ENCODE measurements around the gene SNTG2.

The SNTG2 gene

DNA sequence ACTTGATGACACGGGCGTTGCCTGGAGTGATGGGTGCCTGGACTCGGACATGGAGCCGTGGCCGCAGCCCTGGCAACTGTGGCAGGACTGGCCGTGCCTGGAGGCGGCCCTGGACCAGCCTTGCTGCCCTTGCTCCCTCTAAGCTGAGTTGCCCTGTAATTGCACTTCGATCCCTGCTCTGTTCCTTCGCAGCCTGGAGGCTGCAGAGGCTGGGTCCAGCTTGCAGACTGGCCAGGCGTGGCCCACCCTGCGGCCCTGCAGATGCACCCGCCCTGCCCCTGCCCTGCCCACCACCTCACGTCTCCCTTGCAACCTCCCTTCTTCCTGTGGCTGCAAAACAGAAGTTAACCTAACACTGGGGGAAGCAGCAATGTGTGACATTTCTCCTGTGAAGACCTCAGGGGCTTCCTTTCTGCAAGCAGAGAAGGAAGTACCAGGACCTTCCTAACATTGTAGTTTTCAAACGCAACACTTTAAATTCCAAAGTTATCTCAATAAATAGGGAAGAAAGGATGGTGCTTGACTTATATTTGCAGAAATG, 288.0 kb downstream of the SNTG2 start:
- no peak for DNase-seq (ENCODE audit: low read depth)

- DNase-seq (ENCODE audit: low read depth) = no peak
Measured at GRCh38 chr2:1245193-1245592, 294.5 kb downstream of the SNTG2 start.

DNA sequence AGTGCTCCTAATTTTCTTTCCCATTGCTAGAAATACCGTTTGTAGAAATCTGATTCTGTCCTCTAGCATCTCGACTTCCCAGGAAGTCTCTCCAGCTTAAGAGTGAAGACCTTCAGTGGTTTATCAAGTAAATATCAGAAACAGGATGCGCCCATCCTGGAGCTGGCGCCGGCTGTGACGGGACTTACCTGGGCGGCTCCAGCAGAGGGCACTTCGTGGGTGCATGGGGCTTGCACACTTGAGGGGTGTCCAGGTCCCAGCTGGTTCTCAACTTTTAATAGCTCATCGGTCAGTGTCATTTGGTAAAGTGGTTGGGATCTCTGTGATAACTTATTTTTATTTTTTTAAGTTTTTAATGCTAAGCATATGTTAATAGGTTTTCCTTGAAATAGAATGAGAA, 295.6 kb downstream of the SNTG2 start:
- DNase-seq (ENCODE audit: low read depth) = no peak

GRCh38 chr2:1246991-1247390, 296.3 kb downstream of the SNTG2 start:
- no peak for DNase-seq (ENCODE audit: low read depth)

GRCh38 chr2:1248187-1248586, 297.5 kb downstream of the SNTG2 start:
- no peak for DNase-seq (ENCODE audit: low read depth)

DNA sequence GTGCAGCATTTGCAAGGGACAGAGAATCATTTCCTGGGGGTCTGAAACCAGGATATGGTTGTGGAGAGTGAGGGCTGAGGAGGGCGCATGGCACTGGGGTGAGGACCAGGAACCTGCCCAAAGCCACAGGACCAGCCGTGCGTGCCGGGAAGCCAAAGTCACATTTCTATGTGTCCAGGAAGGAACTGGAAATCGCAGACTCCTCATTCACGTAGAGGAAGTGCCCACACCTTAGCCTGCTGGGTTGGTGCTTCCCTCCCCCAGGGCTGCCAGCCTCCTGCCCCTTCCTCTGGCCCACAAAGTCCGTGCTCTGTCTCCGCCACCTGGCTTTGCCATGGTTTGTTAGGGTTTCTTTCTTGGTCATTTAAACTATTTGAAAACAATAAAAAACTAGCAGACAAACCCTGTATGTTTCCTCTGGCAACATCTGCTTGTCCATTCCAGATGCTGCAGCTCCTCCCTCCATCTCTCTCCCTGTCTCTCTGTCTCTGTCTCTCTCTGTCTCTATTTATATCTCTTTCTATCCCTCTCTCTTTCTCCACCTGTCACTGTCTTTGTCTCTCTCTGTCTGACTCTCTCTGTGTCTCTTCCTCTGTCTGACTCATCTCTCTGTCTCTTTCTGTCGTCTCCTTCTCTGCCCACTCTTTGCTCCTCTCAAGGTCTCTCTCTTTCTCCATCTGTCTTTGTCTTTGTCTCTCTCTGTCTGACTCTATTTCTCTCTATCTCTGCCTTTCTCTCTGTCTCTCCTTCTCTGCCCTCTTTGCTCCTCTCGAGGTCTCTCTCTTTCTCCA, 299.4 kb downstream of the SNTG2 start:
- DNase-seq (ENCODE audit: low read depth) = no peak

GRCh38 chr2:1251520-1251919, 300.9 kb downstream of the SNTG2 start:
- no peak for DNase-seq (ENCODE audit: low read depth)

DNA sequence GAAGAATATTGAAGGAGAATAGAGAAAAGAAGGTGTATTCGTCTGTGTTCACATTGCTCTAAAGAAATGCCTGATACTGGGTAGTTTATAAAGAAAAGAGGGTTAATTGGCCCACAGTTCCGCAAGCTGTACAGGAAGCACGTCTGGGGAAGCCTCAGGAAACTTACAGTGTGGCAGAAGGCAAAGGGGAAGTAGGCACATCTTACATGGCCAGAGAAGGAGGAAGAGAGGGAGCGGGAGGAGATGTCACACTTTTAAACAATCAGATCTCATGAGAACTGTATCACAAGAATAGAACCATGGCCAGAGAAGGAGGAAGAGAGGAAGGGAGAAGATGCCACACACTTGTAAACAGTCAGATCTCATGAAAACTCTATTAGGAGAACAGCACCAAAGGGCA, 303.0 kb downstream of the SNTG2 start:
- DNase-seq (ENCODE audit: low read depth) = no peak

DNA sequence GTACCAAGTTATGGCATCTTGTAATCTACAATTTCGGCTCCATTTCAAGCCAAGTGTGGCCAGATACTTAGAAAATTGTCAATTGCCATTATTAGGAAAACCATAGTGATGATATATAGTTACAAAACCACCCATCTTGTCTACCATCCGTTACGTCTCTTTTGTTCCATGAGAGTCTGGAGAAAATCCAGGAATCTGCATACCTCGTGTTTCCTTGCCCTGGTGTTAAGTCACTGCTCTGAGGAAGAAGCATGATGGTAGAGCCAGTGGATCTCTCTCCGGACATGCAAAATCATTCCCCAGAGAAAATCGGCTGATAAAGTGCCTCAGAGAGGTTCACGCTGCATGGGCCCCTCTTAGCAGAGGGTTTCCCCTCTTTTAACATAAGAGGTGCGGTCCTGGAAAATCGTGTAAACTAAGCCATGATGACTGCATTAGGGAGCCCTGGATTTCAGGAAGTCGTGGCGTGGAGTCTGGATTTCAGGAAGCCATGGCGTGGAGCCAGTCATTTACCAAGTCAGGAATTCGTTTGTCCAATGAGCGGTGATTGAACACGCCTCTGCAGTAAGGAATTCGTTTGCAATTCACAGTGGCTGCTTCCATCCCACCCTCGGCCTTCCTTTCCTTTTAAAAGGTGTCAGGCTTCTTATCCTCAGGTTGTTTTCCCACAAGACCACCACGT, 304.2 kb downstream of the SNTG2 start:
- DNase-seq (ENCODE audit: low read depth) = no peak

- DNase-seq (ENCODE audit: low read depth) = no peak
Measured at GRCh38 chr2:1256632-1257324, 306.1 kb downstream of the SNTG2 start.

DNA sequence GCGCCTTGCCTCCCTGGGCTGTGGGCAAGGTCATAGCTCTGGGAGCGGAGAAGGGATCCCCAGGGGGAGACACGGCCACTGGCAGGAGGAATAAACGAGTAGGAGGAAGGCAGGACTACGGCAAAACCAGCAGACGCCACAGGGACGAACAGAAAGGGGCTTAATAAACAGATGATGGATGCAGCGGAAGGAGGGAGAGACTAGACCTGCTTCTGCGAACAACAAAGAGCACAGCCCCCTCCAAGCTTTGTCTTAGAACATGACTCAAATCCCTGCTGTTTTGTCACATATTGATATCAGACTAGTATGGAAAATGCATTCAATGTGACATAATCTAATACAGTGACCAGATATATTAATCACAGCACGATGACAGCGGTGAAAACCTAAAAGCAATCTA, 306.7 kb downstream of the SNTG2 start:
- no peak for DNase-seq (ENCODE audit: low read depth)

DNA sequence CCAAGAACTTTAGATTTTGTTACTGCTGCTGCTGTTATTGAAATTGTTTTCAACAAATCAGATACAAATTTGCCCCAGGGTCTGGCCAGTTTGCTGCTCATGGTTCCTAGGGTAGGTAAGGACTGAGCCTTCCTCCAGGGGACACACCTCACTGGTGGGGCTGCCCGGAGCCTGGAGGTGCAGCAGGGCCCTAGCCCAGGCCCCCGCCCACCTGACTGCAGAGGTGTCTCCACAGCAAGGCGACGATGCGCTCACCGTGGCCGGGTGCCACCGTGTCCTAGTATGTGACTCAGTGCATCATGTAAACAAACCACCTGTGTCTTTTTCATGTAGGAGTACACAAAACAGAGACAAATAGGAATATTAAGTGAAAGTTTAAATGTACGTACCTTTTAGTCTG, 309.1 kb downstream of the SNTG2 start:
- no peak for DNase-seq (ENCODE audit: low read depth)

- DNase-seq (ENCODE audit: low read depth) = no peak
Measured at GRCh38 chr2:1262609-1263008, 312.0 kb downstream of the SNTG2 start.

DNA sequence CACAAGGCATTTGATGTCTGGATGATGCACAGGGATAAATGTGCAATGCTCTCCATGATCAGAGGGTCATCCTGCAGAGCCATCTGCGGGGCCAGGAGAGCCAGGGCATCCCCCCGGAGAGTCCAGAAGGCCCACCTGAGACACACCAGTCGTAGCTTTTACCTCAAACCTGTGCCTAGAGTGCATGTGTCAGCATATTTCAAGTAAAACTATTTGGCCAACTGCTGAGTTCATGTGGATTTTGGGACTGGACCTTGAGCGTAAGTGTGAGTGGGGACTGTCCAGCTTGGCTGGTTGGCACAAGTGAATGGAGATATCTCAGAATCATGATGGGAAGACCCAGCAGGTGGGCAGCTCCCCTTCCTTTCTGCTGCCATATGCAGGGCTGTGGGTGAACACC, 314.8 kb downstream of the SNTG2 start:
- DNase-seq (ENCODE audit: low read depth) = no peak

DNA sequence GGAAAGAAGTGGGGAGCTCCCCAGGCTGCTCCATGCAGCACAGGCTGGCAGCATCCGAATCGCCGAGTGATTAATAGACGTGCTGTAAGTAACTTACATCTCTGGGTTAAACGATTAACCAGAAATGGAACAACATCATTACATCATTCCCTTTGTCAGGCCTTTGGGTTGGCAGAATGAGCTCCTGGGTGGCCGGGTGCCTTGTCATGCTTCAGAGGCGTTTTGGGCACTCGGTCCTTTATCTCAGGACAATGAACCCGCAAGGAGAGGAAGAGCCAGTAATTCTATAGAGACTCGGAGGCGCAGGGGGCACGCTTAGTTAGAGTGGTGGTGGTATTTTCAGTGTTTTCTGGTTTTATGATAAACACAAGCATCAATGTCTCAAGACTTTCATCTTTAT, 315.7 kb downstream of the SNTG2 start:
- no peak for DNase-seq (ENCODE audit: low read depth)

- no peak for DNase-seq (ENCODE audit: low read depth)
Measured at GRCh38 chr2:1268034-1268433, 317.4 kb downstream of the SNTG2 start.

- no peak for DNase-seq (ENCODE audit: low read depth)
Measured at GRCh38 chr2:1269812-1270211, 319.2 kb downstream of the SNTG2 start.

DNA sequence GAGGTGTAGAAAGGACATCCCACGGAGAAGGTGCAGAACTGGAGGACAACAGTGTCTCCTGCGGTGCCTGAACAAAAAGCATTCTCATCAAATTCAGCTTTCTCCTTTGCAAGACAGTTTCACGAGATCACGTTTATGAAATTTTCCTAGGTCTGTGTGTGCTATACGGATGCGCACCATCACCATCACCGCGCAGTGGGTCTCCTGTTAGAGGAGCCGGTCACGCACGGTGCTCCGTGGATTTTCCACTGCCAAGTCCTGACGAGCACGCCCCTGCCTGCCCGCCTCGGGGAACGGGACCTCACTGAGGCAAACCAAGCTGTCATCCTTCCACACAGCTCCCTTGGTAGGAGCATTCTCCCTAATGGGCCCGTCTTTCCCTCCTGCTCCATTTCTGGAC, 322.2 kb downstream of the SNTG2 start:
- no peak for DNase-seq (ENCODE audit: low read depth)

DNA sequence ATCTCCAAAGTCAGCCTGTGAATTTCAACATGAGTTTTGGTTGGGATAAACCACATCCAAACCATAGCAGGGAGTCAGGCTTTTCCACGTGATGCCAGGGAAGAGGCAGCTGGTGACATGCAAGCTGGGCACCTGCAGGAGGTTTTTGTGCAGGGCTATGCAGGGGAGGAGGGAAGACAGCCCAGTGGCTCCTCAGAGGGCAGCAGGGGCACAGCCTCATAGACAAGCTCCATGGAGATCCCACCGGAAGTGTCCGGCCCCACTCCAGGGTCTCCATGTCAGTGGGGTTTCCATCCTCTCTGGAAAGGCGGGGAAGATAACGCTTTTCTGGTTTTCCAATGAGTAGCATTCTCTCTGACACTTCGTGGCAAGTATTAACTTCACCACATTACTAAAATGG, 327.0 kb downstream of the SNTG2 start:
- DNase-seq (ENCODE audit: low read depth) = no peak

GRCh38 chr2:1278125-1278524, 327.5 kb downstream of the SNTG2 start:
- no peak for DNase-seq (ENCODE audit: low read depth)

DNA sequence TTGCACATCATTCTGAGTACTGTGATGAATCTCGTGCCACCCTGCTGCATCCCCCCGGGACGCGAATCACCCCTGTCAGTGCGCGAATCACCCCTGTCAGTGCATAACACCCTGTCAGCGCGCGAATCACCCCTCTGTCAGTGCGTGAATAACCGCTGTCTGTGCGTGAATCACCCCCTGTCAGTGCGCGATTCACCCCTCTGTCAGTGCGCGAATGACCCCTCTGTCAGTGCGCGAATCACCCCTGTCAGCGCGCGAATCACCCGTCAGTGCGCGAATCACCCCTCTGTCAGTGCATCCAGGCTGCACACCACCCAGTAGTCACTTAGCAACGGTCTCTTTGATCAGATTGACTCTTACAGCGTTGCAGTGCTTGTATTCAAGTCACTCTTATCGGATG, 328.2 kb downstream of the SNTG2 start:
- no peak for DNase-seq (ENCODE audit: low read depth)

GRCh38 chr2:1282552-1282951, 331.9 kb downstream of the SNTG2 start:
- DNase-seq (ENCODE audit: low read depth) = no peak

Measured in stimulated activated CD8-positive, alpha-beta memory T cell treated with anti-CD3 and anti-CD28 coated beads, Interleukin-12 subunit alpha, Interleukin-12 subunit beta, amount 100 ng/mL, for 4 hours (primary cell).